G401.6 (cell line): ENCODE results near the gene CDK14.

Source experiments
- FAIRE-seq: peaks from 2 replicates; lab custom pipeline; 2012; peaks lifted over from hg19 to GRCh38; lab: Jason Lieb, UNC

Gene CDK14

GRCh38 chr7:90642978-90643377, 46.9 kb downstream of the CDK14 start:
- FAIRE-seq, result no peak

GRCh38 chr7:90645784-90646183, 49.7 kb downstream of the CDK14 start:
- no peak for FAIRE-seq

- FAIRE-seq, result no peak
These were observed 52.0 kb downstream of the CDK14 start for GRCh38 chr7:90648107-90648506.

- no peak for FAIRE-seq
These were observed 52.7 kb downstream of the CDK14 start for GRCh38 chr7:90648834-90649233.

GRCh38 chr7:90654718-90655427, 58.8 kb downstream of the CDK14 start:
- no peak for FAIRE-seq

GRCh38 chr7:90655566-90655965, 59.4 kb downstream of the CDK14 start:
- FAIRE-seq, result no peak

- FAIRE-seq, result no peak
These were observed 61.4 kb downstream of the CDK14 start for GRCh38 chr7:90657481-90657880.

- FAIRE-seq, result no peak
These were observed 64.0 kb downstream of the CDK14 start for GRCh38 chr7:90660100-90660499.

GRCh38 chr7:90660819-90661218, 64.7 kb downstream of the CDK14 start:
- FAIRE-seq, result no peak

- FAIRE-seq, result no peak
These were observed 65.4 kb downstream of the CDK14 start for GRCh38 chr7:90661290-90662151.

GRCh38 chr7:90663176-90663575, 67.1 kb downstream of the CDK14 start:
- FAIRE-seq, result no peak

GRCh38 chr7:90666186-90666585, 70.1 kb downstream of the CDK14 start:
- FAIRE-seq, result no peak

GRCh38 chr7:90668992-90669391, 72.9 kb downstream of the CDK14 start:
- FAIRE-seq, result no peak

GRCh38 chr7:90669492-90669891, 73.4 kb downstream of the CDK14 start:
- no peak for FAIRE-seq

GRCh38 chr7:90671571-90671970, 75.5 kb downstream of the CDK14 start:
- no peak for FAIRE-seq

- no peak for FAIRE-seq
These were observed 76.1 kb downstream of the CDK14 start for GRCh38 chr7:90672210-90672609.

- no peak for FAIRE-seq
These were observed 78.5 kb downstream of the CDK14 start for GRCh38 chr7:90674625-90675024.

- no peak for FAIRE-seq
These were observed 79.9 kb downstream of the CDK14 start for GRCh38 chr7:90675982-90676381.

- FAIRE-seq, result no peak
These were observed 81.6 kb downstream of the CDK14 start for GRCh38 chr7:90677486-90678404.

GRCh38 chr7:90678986-90679385, 82.9 kb downstream of the CDK14 start:
- FAIRE-seq, result no peak

- FAIRE-seq, result no peak
These were observed 84.4 kb downstream of the CDK14 start for GRCh38 chr7:90680484-90680883.

GRCh38 chr7:90681336-90682022, 85.4 kb downstream of the CDK14 start:
- FAIRE-seq, result no peak
